ENCODE results near the gene NDUFB2. TPM values are rescaled to one million over a fixed set of nuclear protein-coding genes. Genes with fewer than 3 reads are reported as not detected.

The NDUFB2 gene
- total and polyA plus RNA-seq, 2 of the 13 experiments (the other 11 are each of a cell fraction or from before 2014, with no cell fraction given) = 206 to 221 TPM

DNA sequence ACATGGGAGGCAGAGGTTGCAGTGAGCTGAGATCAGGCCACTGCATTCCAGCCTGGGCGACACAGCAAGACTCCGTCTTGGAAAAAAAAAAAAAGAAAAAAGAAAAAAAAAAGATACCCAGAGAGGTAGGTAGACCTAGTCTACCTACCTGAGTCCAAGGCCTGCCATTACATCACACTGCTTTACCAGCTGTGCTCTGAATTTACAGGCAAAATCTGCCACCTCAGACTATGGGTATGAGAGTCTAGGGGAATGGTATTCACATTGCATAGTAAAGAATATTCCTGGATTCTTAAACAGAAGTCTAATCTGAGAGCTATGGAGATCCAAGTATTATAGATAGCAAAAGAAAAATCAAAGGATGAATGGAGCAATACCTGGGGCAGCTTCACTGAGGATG is 50.2 kb downstream of the NDUFB2 start:
- H3K27ac ChIP-seq (ENCODE audit: extremely low read length, insufficient read depth, low read length) = no peak overlapping the region
- H3K4me2 ChIP-seq (ENCODE audit: low read depth, low read length) = no peak overlapping the region
- no peaks in the 10 kb centered on the region for H4K20me1 ChIP-seq (ENCODE audit: insufficient read depth, low read length)
- H2AFZ ChIP-seq (ENCODE audit: low read length) = no peak overlapping the region
- H3K9me3 ChIP-seq (ENCODE audit: low read length) = no peaks in the 10 kb centered on the region
- FAIRE-seq = no peak
- no peak for DNase-seq (ENCODE audit: low spot score)
- in situ Hi-C loops (cut with HindIII; ENCODE audit: extremely low pct_ligation_motif_present, low pct_unique_long_range_greater_than_20kb) (no loop called here), intact Hi-C loops (cut with micrococcal nuclease; ENCODE audit: unreplicated experiment) (no loop called here)
- H3K9ac ChIP-seq (ENCODE audit: insufficient read depth, low read depth, low read length) = no peak overlapping the region
- no peak overlapping the region for H3K4me3 ChIP-seq (replicated peaks in 1 of 3; ENCODE audit: insufficient read depth in 1 of 3, low read depth in 2 of 3, low read length in 3 of 3)
- peaks cover 0 to 2% of the 10 kb centered on the region in 2 experiments; a peak in 2 of 5 replicates for H3K36me3 ChIP-seq (replicated peaks in 1 of 2; ENCODE audit: control insufficient read depth in 1 of 2, insufficient read depth in 2 of 2, low read length in 2 of 2)
- no peaks in the 10 kb centered on the region for H3K79me2 ChIP-seq (ENCODE audit: insufficient read depth, low read length)
- WGBS (ENCODE audit: low lambda C conversion rate) = 100% methylated on average over 2 of the region's 2 CpGs
- H3K4me1 ChIP-seq (ENCODE audit: insufficient read depth, low read length) = peaks cover 22% of the 10 kb centered on the region
- ChIA-PET CTCF (ENCODE audit: low intra/inter-chr PET ratio, low total read pairs) (no interaction called here), POLR2A (no interaction called here)
- ATAC-seq = no peak
- H3K27me3 ChIP-seq (ENCODE audit: control insufficient read depth in 1 of 2, insufficient read depth in 2 of 2, low read length in 2 of 2) = no peaks in the 10 kb centered on the region
- BruUV-seq (replicated peaks) = no TSS peak
- TF ChIP-seq PLRG1 (conservative IDR thresholded peaks at IDR 0.05) (no peak), ONECUT2 (CRISPR knock-in tag; IDR thresholded peaks at IDR 0.05) (no peak), NBN (conservative IDR thresholded peaks at IDR 0.05) (no peak), GLMP (CRISPR knock-in tag; IDR thresholded peaks at IDR 0.05; ENCODE audit: borderline replicate concordance) (no peak), ZNF121 (CRISPR knock-in tag; IDR thresholded peaks at IDR 0.05) (no peak), ZNF331 (CRISPR knock-in tag; IDR thresholded peaks at IDR 0.05) (no peak), CEBPG (CRISPR knock-in tag; IDR thresholded peaks at IDR 0.05) (no peak), ZNF260 (CRISPR knock-in tag; IDR thresholded peaks at IDR 0.05; ENCODE audit: borderline replicate concordance, low read depth) (no peak), PHF8 (CRISPR knock-in tag; IDR thresholded peaks at IDR 0.05) (no peak), TBL1XR1 (IDR thresholded peaks at IDR 0.05; ENCODE audit: borderline replicate concordance, low read length, partially characterized antibody) (no peak), ZNF224 (CRISPR knock-in tag; IDR thresholded peaks at IDR 0.05) (no peak), ZNF703 (CRISPR knock-in tag; IDR thresholded peaks at IDR 0.05; ENCODE audit: borderline replicate concordance) (no peak), TBX3 (IDR thresholded peaks at IDR 0.05; ENCODE audit: borderline replicate concordance) (no peak), CC2D1A (CRISPR knock-in tag; IDR thresholded peaks at IDR 0.05) (no peak), BCL6 (CRISPR knock-in tag; IDR thresholded peaks at IDR 0.05) (no peak)
- TF ChIP-seq, protein P1, sequence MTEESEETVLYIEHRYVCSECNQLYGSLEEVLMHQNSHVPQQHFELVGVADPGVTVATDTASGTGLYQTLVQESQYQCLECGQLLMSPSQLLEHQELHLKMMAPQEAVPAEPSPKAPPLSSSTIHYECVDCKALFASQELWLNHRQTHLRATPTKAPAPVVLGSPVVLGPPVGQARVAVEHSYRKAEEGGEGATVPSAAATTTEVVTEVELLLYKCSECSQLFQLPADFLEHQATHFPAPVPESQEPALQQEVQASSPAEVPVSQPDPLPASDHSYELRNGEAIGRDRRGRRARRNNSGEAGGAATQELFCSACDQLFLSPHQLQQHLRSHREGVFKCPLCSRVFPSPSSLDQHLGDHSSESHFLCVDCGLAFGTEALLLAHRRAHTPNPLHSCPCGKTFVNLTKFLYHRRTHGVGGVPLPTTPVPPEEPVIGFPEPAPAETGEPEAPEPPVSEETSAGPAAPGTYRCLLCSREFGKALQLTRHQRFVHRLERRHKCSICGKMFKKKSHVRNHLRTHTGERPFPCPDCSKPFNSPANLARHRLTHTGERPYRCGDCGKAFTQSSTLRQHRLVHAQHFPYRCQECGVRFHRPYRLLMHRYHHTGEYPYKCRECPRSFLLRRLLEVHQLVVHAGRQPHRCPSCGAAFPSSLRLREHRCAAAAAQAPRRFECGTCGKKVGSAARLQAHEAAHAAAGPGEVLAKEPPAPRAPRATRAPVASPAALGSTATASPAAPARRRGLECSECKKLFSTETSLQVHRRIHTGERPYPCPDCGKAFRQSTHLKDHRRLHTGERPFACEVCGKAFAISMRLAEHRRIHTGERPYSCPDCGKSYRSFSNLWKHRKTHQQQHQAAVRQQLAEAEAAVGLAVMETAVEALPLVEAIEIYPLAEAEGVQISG (CRISPR knock-in tag; IDR thresholded peaks at IDR 0.05) = no peak
- TF ChIP-seq, protein P2, sequence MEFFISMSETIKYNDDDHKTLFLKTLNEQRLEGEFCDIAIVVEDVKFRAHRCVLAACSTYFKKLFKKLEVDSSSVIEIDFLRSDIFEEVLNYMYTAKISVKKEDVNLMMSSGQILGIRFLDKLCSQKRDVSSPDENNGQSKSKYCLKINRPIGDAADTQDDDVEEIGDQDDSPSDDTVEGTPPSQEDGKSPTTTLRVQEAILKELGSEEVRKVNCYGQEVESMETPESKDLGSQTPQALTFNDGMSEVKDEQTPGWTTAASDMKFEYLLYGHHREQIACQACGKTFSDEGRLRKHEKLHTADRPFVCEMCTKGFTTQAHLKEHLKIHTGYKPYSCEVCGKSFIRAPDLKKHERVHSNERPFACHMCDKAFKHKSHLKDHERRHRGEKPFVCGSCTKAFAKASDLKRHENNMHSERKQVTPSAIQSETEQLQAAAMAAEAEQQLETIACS (CRISPR knock-in tag; IDR thresholded peaks at IDR 0.05) = no peak
